ENCODE data around the gene C1QB.
"Not testable (repeated sequence)": the region's sequence is repeated elsewhere in the genome, so short reads cannot be mapped to it uniquely, and the experiment has no call there.

C1QB gene

DNA sequence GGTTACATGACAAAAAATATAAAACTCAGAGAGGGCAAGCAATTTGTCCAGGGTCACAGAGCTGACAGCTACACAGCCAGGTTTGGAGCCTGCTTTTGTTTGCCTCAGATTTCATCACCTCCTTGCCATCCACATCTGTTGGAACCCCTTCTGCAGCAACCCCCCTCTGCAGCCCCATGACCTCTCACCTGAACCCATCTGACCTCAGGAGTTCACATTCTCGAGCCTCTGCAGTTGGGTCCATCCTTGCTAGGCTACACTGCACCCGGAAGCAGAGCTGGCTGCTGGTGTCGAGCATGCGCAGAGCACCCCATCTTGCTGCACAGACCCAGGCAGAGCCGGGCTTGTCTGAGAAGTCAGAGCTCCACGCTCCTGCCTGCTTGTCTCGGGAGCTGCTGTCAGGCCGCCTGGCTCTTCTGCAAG lies 10.0 kb downstream of the C1QB start:
- DNase-seq (ENCODE audit: low read depth), result no peak

DNA sequence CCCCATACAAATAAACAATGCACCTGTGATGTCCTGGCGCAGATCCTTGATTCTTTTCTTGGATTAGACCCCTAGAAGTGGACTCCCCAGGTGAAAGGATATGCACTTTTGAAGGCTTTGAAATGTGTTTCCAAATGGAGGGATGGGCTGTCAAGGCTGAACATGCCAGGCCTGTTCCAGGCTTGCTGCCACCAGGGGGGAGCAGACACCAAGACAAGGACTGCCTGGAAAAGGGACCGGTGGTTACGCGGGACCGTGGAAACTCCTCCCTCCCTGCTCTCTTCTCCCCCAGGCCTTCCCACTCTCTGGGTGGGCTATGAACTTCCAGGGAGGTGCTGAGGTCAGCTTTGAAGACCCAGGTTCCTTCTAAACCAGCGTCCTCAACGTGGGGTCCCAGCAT lies 12.7 kb downstream of the C1QB start:
- no peak for DNase-seq (ENCODE audit: low read depth)

DNA sequence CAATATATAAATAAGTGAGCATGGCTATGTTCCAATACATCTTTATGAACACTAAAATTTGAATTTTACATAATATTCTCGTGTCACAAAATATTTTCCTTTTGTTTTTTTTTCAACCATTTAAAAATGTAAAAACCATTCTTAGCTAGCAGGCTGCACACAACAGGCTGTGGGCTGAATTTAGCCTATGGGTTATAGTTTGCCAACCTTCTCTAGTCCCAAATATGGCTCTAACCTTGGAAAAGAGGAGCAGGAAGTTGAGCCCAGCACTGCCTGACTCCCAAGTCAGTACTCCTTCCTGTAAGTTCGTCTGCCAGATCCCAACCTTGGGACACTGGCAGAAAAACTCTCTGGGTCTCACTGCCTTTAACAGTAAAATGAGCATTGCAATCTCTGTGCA lies 13.4 kb downstream of the C1QB start:
- no peak for DNase-seq (ENCODE audit: low read depth)

DNA sequence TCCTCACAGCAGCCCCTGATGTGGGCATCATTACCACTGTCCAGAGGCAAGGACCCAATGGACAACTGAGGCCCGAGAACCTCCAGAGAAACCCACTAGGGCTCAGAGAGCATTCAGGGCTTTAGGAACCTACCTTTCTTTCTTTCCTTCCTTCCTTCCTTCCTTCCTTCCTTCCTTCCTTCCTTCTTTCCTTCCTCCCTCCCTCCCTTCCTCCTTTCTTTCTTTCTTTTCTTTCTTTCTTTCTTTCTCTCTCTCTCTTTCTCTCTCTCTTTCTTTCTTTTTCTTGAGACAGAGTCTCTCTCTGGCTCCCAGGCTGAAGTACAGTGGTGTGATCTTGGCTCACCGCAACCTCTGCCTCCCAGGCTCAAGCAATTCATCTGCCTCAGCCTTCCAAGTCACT lies 15.8 kb downstream of the C1QB start:
- not testable (repeated sequence) for DNase-seq (ENCODE audit: low read depth)

DNA sequence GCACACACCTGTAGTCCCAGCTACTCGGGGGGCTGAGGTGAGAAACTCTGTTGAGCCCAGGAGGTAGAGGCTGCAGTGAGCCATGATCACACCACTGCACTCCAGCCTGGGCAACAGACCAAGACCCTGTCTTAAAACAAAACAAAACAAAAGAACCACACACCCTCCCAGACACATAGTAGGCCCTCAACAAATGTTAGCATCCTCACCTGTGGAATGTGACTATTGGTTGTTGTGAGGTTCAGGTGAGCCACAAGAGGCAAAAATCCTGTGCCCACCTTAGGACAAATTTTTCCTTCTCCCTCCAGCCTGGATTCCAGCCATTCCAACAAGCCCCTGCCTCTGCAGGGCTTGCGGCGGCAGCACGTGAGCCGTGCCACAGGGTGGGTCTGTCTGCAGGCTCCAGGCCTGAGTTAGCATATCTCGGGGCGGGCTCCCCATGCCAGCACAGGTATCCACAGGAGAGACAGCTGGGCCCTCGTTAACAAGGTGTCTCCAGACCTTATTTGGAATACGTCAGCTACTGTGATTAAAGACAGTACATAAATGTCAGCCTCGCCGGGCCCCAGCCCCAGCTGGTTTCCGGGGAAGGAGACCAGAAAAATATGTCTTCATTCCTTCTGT lies 17.4 kb downstream of the C1QB start:
- DNase-seq (ENCODE audit: low read depth), result no peak

DNA sequence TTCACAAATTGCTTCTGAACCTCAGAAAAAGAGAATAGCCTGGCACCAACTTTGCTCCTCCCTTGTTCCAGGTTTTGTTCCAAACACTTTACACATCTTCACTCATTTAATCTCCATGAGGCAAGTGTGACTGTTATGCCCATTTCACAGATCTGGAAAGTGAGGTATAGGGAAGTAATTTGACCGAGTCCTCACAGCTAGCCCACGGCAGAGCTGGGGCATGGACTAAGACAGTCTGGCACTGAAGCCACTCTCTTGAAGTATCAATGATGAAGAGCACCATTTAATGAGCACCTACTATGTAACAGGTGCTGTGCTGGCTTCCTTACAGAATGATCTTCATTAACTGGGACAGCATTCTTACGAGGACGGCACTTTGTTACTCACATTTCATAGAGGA lies 19.0 kb downstream of the C1QB start:
- no peak for DNase-seq (ENCODE audit: low read depth)

DNA sequence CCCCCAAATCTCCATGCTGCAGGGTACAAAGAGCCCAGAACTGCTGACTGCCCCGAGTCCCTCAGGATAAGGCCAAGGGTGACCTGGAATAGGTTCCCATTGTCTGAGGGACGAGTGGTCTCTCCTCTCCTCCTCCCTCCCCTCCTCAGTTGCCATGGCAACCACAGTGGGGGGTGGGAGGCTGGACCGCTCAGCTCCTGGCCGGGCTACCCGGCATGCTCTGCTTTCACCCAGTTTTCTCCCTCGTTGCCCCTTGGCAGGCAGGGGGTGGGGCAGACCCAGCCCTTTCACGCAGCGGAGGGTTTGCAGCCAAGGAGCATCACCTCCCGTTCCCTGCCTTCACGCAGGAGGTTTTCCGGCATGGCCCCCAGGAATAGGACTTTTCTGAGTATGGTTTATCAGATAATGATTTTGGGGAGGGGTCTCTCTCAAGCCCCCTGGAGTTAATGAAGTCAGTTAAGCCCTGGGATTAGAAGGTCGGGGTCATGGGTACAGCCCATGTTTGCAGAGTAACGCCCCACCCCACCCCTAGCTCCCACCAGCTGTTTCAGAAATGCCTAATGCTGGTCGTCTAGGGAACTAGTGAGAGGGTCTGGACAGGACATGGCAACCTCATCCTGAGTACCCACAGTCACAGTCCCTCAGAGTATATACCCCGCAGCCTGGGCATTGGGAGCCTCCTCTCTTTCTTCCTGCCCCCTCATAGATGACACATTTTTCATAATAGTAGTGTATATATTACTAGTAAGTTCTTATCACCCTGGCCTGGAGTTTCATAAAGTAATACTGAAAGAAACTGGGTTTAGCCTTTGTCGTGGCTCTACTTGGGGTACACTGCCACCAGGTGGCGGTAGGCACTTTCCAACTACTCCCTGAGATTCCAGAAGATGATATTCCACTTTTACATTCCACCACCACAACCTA lies 20.7 kb downstream of the C1QB start:
- DNase-seq (ENCODE audit: low read depth), result no peak

DNA sequence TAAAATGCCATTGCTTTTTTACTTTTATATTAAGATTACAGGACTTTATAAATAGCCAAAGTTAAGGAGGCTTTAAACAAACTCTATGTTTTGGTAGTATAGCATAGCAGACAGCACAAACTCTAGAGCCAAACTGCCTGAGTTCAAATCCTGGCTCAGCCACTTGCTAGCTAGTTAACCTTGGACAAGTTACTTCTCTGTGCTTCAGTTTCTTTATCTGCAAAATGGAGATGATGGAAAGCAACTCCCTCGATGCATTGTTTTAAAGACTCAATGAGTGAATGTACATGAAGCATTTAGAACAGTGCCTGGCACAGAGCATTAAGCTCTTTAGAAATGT lies 21.3 kb downstream of the C1QB start:
- DNase-seq (ENCODE audit: low read depth), result no peak

DNA sequence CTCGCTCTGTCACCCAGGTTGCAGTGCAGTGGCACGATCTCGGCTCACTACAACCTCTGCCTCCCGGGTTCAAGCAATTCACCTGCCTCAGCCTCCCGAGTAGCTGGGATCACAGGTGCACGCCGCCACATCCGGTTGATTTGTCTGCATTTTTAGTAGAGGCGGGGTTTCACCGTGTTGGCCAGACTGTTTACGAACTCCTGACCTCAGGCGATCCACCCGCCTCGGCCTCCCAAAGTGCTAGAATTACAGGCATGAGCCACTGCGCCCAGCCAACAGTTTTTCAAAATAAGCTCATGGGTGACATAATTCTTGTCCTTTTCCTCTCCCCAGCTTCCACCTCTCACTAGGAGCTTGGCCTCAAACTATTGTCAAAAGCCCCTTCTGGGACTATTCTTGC lies 23.1 kb downstream of the C1QB start:
- DNase-seq (ENCODE audit: low read depth), result not testable (repeated sequence)

DNA sequence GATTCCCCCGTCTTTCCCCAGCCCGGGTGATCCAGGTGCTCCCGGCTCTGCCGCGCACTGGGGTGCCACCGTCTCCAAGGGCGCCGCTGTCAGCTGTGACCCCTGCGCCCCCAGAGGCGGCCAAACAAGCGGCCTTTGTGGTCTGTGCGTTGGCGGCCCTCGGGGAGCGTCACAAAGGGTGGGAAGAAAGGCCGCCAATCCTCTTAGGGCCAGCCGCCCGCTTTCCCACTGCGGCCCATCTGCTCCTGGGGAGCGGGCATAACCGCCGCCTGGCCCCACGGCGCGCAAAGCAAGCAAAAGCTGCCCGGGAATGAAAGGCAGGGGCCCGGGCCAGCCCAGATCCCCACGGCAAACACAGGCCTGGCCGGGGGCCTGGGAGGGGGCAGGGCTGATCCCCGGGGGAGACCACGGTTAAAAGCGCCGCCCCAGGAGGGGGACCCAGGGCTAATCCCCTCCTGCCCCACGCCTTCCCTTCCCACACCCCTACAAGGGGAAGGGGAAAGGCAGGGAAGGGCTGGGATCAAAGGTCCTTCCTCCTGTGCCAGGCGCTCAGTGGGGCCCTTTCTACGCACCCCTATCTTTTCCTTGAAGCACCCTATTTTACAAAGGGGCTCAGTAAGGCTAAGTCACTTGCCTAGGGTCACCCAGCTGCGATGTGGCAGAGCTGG lies 24.0 kb downstream of the C1QB start:
- DNase-seq (ENCODE audit: low read depth), result no peak

DNA sequence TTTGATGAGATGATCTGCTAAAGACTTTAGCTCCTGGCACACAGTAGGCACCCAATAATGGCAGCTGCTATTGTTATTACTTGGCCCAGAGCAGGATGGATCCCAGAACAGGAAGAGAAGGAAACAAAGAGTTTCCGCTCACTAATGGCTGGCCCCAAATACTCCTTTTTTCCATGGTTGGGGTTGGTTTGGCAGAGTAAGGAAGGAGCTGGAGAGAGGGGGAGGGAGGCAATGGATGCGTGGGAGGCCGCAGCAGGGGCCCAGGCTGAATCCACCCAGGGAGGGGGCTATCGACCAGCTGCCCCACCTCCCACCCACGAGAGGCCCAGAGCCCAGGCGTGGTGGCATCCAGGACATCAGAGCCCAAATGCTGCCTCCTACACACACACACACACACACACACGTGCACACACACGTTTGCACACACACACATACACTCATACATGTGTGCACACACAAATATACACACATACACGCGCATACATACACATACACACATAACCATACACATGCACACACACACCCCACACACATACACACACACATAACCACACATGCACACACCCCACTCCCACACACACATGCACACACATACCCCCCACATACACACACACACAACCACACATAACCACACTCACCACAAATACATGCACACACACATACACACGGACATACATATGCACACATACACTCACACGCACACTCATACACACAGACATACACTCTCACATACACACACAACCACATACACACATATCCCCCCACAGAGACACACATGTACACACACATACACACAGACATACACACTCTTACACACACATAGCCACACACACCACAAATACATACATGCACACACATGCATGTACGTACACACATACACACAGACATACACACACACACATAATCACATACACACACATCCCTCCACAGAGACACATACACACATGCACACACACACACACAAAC lies 25.2 kb downstream of the C1QB start:
- no peak for DNase-seq (ENCODE audit: low read depth)

DNA sequence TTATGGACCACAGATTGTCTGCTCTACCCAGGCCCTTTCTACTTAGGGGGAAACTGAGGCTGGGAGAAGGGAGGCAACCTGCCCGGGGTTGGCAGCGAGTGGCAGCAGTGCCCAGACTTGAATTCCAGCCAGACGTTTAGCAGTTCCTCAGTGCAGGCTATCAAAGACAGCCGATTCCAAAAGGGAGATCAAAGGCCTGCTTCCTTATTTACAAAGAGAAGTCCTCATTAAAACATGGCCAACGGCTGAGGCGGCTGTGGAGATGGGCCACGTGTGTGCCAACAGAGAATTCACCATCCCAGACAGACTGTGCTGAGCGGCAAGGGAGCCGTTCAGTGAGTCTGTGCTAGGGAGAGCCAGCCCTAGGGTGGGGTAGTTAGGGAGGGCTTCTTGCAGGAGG lies 27.7 kb downstream of the C1QB start:
- no peak for DNase-seq (ENCODE audit: low read depth)

DNA sequence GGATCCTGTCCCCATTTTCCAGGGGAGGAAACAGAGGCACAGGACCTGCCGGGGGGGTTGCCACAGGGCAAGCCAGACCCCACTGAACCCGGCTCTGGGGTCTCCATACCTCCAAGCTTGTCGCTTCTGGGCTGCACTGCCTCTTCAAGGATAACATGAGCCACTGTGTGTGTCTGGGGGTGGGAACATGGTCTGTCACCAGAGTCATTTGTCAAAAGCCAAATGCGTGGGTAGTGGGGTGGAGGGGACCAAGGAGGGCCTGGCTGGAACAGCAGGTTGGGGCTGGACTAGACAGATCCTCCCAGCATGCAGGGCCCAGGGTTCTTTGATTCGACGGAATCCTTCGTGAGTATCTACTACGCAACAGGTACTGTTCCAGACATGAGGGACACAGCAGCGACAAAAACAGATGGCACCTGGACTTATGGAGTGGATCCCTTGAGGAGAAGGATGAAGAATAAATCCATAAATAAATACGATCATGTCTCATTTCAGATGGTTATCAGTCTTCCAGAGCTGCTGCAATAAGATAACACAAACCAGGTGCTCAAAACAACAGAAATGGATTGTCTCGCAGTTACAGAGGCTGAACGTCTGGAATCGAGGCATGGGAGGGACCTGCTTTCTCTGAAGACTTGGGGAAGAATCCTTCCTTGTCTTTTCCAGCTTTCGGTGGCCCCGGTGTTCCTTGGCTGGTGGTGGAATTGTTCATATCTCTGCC lies 28.7 kb downstream of the C1QB start:
- no peak for DNase-seq (ENCODE audit: low read depth)

DNA sequence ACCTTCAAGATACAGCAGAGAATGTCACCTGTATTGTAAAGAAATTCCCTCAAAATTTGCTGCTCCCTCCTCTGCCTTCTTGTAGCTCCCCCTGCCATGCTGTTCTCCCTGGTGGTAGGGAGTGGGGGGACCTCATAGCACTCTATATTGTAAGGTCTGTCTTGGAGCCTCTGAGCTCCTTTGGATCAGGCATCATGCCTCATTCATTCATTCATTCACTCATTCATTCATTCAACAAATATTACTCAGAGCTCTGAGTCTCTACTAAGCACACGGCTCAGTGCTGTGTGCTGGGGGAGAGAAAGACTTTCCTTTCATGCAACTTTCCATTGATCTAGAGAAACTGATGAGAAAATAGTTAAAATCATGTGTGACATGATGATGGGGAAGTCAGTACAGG lies 30.5 kb downstream of the C1QB start:
- DNase-seq (ENCODE audit: low read depth), result no peak

DNA sequence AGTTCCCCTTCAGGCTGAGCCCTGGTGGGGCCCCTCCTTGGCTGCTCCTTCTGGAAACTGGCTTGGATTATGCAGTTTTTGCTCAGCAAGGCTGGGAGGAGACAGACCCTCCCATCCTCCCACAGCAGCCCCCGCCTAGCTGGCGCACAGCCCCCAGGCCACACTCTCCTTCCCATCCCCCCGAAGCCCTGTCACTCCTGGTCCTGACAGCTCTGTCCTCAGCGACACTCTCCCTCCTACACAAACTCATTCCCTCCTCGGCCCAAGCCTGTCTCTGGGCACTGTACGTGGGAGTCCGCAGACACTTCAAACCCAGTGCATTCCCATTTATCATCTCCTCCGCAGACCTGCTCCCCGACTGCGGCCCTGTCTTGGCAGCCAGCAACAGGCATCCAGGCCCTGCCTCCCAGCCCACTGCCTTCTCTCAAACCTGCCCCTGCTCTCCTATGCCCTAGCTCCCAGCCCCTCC lies 32.6 kb downstream of the C1QB start:
- no peak for DNase-seq (ENCODE audit: low read depth)

DNA sequence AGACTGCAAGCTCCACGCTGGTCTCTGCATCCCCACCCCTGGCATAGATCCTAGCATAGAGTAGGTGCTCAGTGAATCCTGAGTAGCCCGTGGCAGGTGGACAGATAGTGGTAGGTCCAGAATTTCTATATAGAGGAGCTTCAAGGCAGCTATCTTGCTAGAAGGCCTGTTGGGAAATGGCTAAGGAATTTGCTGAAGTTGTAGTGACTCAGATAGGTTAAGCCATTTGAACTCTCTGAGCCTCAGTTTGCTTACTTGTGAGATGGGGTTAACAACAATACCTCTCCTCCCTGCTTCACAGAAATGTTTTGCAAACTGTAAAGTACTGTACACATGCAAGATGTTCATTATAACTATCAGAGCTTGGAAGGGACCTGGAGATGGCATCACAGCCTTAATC lies 34.2 kb downstream of the C1QB start:
- DNase-seq (ENCODE audit: low read depth), result no peak

DNA sequence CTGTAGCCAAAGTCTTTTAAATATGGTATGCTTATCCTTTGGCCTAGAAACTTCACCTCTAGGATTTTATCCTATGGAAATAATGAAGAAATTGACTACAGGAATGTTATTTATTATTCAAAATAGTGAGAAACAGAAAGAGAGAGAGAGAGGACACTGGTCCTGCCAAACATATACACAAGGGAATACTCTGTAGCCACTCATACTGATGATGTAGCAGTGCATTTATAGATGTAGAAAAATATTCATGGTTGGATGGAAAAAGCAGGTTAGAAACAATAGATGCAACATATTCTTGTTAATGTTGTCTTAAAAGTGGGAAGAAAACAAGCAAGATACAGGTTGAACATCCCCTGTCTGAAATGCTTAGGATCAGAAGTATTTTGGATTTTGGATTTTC lies 35.4 kb downstream of the C1QB start:
- DNase-seq (ENCODE audit: low read depth), result no peak

DNA sequence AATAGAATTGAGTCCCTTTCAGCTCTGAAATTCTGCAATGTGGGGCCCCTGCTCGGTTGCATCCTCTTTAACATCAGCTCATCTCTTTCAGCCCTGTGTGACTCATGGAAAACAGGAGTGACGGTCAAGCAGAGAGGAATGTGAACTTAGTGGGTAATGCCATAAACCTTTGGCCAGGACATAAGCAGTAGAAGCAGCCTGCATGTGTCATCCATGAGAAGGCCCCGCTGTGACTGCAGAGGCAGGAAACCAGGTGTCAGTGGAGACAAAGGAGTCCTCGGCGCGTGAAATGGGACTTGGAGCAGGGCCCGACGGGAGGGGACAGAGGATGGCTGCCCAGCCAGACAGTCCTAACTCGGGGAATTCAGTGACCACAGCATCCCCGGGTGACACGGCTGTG lies 36.5 kb downstream of the C1QB start:
- no peak for DNase-seq (ENCODE audit: low read depth)

DNA sequence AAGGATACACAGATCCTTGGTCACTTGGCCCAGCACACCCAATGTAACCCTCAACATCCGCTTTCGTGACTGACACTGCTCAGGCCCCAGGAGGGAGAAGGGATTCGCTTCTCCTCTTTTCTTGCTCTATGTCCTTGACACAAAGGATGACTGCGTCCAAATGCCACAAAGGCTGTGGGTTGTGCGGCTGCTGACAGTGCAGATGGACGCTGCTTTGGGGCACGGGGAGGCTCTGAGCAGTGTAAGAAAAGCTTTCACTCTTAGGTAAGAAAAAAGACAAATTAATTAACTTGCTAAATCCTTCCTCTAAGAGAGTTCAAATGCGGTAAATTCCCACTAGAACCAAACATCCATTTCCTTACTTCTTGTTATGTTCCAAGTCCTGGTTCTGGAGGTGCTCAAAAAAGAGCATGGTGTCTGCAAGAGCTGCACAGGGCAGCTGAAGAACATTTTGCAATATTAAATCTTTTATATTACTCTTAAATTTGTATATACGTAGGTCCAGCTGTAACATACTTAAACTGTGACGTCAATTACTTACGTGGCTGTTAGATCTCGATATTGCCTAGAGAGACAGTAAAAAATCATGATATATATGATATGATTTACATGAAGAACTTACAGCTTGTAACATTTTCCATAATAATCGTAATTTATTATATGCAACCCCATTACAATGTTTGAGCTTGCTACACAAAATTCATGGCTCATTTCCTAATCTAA lies 38.2 kb downstream of the C1QB start:
- no peak for DNase-seq (ENCODE audit: low read depth)

DNA sequence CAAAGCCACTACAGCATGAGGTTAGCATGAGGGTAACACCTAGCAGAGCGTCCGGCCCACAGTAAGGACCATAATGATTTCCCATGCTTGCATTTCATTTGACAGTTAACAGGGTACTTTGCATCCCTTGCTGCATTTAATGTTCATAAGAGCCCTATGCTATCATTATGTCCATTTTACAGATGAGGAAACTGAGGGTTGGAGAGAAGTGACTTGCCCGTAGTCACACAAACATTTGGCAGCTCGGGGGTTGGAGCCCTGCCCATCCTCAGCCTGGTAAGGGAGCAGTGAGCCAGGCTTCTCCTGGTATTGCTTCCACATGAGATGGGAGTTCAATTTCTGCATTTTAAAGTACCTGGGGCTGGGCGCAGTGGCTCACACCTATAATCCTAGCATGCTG lies 41.1 kb downstream of the C1QB start:
- DNase-seq (ENCODE audit: low read depth), result no peak

DNA sequence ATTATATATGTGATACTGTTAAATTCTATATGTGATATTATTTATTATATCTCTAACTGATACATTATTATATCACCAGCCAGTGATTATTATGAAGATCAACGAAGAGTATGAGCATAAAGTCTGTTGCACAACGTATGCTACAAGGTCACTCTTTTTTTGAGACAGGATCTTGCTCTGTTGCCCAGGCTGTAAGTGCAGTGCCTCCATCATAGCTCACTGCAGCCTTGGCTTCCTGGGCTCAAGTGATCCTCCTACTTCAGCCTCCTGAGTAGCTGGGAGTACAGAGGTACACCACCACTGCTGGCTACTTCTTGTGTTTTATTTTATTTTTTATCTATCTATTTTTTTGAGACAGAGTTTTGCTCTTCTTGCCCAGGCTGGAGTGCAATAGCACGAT lies 43.6 kb downstream of the C1QB start:
- DNase-seq (ENCODE audit: low read depth), result no peak

Data from stimulated activated CD4-positive, alpha-beta T cell treated with anti-CD3 and anti-CD28 coated beads, Interleukin-2, amount 100 ng/mL, for 4 hours (primary cell).